Effector memory CD4-positive, alpha-beta T cell (primary cell): ENCODE measurements around the gene IP6K2.

ENCODE experiments used
- DNase-seq, 3 donors: peaks; one replicate each; pipeline ENCODE4 v3.0.0-alpha.2; 2020
- H3K27ac ChIP-seq: 2 replicates; pipeline ENCODE4 v1.7.0; 2013; ENCODE audit warnings: mild to moderate bottlenecking, low read length, moderate library complexity; ENCODE audit not compliant: insufficient read depth, poor library complexity, severe bottlenecking
- H3K27me3 ChIP-seq: replicated peaks from 2 replicates; pipeline ENCODE4 v1.7.0; 2013; ENCODE audit warnings: mild to moderate bottlenecking, low read length; ENCODE audit not compliant: insufficient read depth, control insufficient read depth, poor library complexity, severe bottlenecking
- H3K36me3 ChIP-seq: 2 replicates; pipeline ENCODE4 v1.7.0; 2013; ENCODE audit warnings: mild to moderate bottlenecking, low read length, moderate library complexity; ENCODE audit not compliant: control insufficient read depth, insufficient read depth
- H3K4me1 ChIP-seq: 2 replicates; pipeline ENCODE4 v1.7.0; 2013; ENCODE audit warnings: low read length, mild to moderate bottlenecking; ENCODE audit not compliant: control insufficient read depth, insufficient read depth, poor library complexity, severe bottlenecking
- H3K4me3 ChIP-seq: 2 replicates; pipeline ENCODE4 v1.7.0; 2013; ENCODE audit warnings: low read length, low read depth, mild to moderate bottlenecking; ENCODE audit not compliant: insufficient read depth, poor library complexity, severe bottlenecking
- H3K9me3 ChIP-seq: 2 replicates; pipeline ENCODE4 v1.7.0; 2013; ENCODE audit warnings: mild to moderate bottlenecking, low read length, moderate library complexity; ENCODE audit not compliant: control insufficient read depth

The IP6K2 gene

GRCh38 chr3:48644898-48645760, 71.9 kb downstream of the IP6K2 start:
- Histone ChIP-seq H3K4me3 (no peak overlapping the region), H3K4me1 (no peaks in the 10 kb centered on the region), H3K27me3 (no peaks in the 10 kb centered on the region), H3K36me3 (no peaks in the 10 kb centered on the region), H3K27ac (no peak overlapping the region), H3K9me3 (no peaks in the 10 kb centered on the region)
- no peak for DNase-seq

GRCh38 chr3:48642605-48643004, 74.4 kb downstream of the IP6K2 start:
- no peaks in the 10 kb centered on the region for H3K9me3 ChIP-seq
- no peak overlapping the region for H3K4me3 ChIP-seq
- no peaks in the 10 kb centered on the region for H3K36me3 ChIP-seq
- H3K27me3 ChIP-seq = no peaks in the 10 kb centered on the region
- no peak overlapping the region for H3K27ac ChIP-seq
- no peaks in the 10 kb centered on the region for H3K4me1 ChIP-seq
- no peak for DNase-seq

- Histone ChIP-seq H3K27me3 (no peaks in the 10 kb centered on the region), H3K4me1 (no peaks in the 10 kb centered on the region), H3K27ac (no peak overlapping the region), H3K36me3 (no peaks in the 10 kb centered on the region), H3K4me3 (no peak overlapping the region), H3K9me3 (no peaks in the 10 kb centered on the region)
- DNase-seq = no peak
Observed at GRCh38 chr3:48641396-48641795, 75.6 kb downstream of the IP6K2 start.

- no peak for DNase-seq
- H3K27me3 ChIP-seq = no peaks in the 10 kb centered on the region
- H3K4me3 ChIP-seq = no peak overlapping the region
- no peaks in the 10 kb centered on the region for H3K9me3 ChIP-seq
- no peak overlapping the region for H3K27ac ChIP-seq
- peaks cover 7% of the 10 kb centered on the region for H3K4me1 ChIP-seq
- H3K36me3 ChIP-seq = no peaks in the 10 kb centered on the region
Observed at GRCh38 chr3:48639944-48640606, 76.9 kb downstream of the IP6K2 start.
